Activated CD4-positive, alpha-beta T cell treated with anti-CD3 and anti-CD28 coated beads, Interleukin-2, Interleukin-6, amounts not matched to agents 100 ng/mL and 50 ng/mL, durations not matched to agents 16 hours and 8 hours (primary cell): Measurements from ENCODE around the gene RAB4A.

ENCODE experiments used
- DNase-seq: peaks from one replicate; pipeline ENCODE4 v3.0.0-alpha.2; 2020

Gene RAB4A

DNA sequence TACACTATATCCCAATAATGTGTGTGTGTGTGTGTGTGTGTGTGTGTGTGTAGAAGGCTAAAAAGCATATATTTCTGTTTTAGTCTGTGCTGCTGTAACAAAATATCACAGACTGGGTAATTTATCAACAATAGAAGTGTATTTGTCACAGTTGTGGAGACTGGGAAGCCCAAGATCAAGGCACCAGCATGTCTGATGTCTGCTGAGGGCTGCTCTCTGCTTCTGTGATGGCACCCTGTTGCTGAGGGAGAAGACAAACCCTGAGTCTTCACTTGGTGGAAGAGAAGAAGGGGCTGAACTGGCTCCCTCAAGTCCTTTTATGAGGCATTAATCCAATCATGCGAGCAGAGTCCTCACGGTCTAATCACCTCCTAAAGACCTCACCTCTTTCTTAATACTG is 23.0 kb upstream of the RAB4A start:
- no peak for DNase-seq

DNA sequence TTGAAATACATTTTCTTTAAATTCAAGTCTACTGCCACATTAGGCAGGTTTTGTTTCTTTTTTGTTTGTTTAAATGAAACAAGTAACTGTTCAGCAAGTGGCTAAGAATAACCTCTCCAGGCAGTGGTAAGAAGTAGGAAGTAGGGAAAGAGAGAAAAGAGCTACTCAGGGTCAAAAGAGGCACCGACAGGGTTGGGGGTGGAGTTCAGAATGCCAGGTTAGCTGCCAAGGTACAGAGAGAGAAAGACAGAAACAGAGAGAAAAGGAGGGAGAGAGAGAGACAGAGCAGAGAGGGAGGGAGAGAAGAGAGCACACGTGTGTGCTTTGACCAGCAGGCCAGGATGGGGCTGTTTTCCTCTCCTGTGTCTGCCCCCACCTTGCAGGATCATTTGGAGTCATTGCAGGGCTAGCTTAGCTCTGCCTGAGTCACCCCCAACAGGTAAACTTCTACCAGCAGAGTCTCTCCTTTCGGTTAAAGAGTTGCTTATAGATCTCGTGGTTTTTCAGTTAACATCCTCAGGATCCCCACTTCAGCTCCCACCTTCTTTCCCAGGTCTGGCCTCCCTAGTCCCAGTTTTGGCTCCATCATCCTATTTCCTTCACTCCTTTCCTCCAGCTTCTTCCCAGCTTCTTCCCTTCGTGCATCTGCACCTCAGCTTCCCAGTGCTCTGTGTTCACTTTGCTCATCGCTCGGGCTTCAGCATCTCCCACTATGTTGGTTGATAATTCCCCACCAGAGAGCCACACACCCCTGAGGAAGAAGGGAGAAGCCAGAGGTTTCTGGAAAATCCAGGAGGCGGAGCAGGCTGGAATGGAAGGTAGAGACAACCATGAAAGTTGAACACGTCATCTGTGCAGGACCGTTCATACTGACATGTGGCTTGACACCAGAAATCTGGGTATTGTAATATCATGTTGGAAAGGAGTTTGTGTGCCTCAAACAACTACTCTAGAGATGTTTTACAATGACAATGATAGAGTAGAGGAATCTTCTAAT is 21.8 kb upstream of the RAB4A start:
- DNase-seq = no peak

DNA sequence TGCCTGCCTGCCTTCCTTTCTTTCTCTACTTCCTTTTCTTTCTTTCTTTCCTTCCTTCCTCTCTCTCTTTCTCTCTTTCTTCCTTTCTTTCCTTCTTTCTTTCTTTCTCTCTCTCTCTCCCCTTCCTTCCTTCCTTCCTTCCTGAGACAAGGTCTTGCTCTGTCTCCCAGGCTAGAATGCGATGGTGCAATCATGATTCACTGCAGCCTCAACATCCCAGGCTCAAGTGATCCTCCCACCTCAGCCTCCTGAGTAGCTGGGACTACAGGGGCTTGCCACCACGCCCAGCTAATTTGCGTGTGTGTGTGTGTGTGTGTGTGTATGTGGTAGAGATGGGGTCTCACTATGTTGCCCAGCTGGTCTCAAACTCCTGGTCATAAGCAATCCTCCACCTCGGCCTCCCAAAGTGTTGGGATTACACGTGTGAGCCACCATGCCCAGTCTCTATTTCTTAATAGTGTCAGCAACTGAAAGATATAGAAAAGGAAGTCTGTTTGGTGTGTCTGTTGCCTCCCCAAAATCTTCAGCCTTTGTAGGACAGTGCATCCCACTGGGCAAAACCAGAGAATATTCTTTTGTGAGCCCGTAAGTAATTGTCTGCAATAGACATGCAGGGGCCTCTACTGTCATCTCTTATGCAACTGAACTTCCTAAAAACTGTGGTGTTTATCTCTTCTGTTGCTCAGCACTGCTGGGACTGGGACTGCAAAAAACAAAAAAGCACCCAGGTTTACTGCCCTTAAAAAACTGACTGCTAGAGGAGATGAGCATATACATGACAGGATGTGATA is 20.9 kb upstream of the RAB4A start:
- no peak for DNase-seq

DNA sequence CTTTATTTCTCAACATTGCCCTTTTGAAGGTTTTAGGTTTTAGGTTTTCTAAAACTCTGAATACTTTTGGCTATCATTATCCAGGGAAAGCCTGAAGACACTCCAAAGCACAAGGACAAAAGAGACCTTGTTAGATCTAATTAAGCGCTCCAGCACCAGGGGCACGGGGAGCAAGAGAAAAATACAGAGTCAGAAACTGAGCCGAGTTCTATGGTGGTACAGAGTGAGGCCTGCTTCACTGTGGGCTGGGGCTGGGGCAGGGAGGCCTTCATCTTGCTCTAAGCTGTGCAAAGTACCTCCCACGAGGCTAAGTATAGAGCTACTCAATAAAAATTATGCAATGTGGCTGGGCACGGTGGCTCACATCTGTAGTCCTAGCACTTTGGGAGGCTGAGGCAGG is 19.7 kb upstream of the RAB4A start:
- no peak for DNase-seq

DNA sequence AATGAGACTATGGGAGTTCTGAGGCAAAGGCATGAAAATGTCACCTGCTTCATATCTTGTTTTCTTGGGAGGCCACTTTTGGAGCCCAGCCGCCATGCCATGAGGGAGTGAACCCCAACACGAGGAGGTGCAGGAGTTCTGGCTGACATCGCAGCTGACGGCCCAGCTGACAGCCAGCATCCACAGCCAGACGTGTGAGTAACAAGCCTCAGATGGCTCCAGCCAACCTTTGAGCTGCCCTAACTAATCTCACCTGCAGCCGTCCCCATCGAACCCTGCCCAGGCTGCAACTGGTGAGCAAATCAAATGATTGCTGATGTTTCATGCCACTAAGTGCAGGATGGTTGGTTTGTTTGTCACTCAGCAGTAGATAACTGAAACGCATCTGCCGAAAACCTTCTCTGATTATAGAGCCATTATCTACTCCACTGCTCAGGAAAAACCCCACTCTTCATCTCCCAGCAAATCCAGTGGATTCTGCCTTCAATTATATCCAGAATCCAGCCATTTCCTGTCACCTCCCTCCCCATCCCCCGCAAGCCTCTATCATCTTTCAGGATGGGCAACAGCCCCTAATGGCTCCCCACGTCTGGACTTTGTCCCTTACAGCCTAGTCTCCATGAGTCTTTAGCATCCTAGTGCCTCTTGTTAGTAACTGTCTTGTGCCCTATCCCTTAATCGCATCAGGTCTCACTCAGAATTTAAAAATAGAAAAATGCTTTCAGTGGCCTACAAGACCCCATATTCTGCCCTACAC is 18.5 kb upstream of the RAB4A start:
- no peak for DNase-seq

DNA sequence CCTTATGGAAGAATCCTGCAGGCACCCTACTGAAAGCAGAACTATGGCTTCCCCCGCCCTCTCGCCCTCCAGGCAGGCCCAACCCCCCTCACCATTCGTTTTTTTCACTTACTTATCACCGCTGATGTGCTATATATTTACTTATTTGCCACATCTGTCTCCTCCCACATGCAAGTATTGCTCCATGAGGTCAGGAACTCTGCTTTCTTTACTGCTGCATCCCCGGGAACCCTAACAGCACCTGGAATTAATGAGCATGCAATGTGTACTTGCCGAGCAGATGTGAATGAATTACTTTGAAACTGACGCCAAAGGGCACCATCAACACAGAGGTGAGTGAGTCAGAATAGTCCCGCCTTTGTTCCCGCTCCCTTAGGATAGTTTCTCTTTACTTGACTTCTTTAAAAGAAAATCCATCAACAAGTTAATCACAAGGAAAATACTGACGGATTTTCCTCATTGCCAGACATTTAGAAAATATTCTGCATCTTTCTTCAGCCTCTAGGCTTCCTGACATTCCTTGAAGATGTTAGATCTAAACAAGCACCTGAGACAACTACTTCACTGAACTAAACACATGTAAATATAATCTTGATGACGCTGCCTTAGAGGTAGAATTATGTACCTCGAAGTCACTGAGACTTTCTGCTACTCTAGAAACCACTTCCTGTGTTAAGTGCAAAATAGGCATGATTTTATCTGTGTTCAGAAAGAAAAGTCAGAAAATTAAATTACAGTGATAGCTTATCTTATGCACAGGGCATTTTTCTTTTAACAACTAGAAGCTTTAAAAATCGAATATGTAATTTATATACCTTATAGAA is 17.5 kb upstream of the RAB4A start:
- peak; percentile 60 for DNase-seq

DNA sequence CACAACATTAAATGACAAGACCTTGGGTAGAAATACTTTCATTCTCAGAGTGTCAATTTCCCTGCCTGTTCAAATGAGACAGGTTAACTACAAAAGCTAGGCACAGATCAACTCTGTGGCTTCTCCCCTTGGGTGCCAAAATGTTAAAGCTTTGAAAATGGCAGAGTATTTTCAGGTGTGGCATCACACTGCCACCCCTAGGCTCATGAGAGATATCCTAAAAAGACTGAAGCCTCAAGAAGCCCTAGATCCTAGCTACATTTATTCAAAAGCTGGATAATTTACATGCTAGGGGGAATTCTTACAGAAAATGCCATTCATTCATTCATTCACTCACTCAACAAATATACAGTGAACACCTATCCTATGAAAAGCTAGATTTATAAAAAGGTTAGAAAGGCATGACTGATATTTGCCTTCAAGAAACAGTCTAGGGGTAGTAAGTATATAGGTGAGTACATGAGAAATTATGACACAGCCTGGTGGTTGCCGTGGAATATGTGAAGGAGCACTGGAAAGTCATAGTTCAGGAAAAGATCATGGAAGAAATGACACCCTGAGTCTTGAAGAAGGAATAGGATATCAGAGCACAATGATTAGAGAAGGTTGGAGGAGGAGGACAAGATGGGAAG is 15.9 kb upstream of the RAB4A start:
- no peak for DNase-seq

DNA sequence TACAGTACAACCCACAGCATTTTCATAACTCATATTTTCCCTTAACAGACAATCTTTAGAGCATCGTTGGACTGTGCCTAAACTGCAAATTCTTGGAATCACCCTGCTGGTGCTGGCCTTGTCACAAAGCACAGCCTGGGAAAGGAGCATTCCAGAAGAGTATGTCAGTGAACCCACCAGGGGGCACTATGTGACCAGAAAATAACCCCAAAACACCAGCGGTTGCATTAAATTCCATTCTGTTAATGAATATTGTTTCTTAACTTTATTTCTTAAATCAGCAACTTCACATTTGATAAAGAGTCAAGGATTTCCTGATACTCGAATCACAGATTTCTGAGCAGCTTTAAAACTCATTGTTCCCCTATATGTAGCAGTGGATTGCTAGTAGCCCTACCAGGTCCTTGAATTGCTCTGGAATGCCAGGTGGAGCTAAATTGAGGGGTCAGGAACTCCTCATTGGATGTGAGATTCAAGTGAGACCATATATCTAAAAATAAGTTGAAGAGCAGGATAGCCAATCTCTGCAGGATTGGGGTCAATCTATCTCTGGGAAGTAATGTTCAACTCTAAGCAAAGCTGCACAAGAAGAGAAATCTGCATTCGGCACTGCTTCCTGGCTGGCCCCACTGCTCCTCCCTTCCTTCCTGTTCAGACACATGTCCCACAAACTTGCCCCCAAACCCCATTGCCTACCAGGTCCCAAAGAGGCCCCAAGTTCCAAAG is 12.7 kb upstream of the RAB4A start:
- DNase-seq = peak; percentile 68

DNA sequence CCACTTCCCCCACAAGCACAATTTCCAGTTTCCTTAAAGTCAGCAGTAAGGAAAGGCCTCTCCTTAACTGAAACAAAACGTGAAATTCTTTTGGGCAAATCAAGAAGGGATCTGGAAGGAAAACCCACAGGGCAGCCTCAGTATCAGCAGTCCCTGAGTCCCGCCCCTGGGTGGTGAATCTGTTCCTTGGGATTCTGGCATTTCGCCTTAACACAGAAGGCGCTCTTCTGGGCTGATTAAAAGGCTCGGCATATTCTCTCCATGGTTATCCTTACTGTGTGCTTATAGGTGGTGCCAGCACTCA is 12.2 kb upstream of the RAB4A start:
- no peak for DNase-seq

DNA sequence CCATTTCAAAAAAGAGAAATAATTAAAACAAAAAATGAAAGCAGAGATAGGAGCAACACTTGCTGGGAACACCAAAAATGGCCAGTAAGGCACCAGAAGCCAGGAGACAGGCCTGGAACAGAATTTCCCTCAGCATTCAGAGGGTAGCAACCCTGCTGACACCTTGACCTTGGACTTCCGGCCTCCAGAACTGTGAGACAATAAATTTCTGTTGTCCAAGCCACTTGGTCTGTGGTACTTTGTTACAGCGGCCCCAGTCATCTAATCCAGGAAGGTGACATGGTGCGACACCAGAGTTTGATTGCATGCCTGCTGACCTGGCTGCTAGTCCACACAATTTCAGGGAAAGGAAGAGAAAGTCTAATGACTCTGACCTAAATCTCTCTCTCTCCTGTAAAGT is 10.6 kb upstream of the RAB4A start:
- no peak for DNase-seq

DNA sequence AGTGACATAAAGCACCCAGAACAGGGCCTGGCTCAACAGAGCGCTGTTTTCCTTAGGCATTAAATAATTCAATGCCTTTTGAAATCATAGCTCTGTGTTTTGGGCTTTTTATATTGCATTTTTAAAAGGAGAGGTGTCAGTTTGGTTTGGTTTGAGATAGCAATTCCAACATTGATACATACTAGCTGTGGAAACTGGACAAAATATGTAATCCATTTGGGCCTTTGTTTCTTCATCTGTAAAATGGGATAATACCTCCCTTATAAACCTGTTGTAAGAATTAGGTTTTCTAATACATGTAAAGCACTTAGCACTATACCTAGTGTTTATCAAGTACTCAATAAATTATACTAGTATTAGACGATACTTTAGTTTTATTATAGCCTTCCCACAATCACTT is 8.7 kb upstream of the RAB4A start:
- DNase-seq = no peak

DNA sequence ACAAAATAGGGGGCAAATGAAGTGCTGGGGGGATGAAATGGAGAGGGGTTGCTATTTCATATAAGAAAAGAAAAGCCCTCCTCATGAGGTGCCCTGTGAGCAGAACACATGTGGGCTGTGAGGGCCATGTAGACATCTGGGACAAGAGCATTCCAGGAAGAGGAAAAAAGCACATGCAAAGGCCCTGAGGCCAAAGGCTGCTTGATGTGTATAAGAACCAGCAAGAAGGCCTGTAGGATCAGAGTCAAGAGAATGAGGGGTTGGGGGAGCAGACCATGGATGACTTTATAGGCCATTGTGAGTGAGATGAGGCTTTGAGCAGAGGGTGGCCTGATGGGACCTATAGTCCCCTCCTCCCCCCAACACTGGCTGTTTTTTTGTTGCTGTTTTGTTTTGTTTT is 7.7 kb upstream of the RAB4A start:
- no peak for DNase-seq

DNA sequence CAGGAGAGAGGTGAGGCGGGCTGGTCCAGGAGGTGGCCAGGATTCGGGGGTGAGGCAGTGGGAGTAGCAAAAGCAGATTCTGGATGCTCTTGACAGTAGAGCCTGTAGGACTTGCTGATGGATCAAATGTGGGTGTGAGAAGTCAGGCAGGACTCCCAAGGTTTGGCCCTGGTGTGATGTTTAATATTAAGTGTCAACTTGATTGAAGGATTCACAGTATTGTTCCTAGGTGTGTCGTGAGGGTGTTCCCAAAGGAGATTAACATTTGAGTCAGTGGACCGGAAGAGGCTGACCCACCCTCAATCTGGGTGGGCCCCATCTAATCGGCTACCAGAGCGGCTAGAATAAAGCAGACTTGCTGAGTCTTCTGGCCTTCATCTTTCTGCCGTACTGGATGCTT is 6.8 kb upstream of the RAB4A start:
- DNase-seq = no peak

DNA sequence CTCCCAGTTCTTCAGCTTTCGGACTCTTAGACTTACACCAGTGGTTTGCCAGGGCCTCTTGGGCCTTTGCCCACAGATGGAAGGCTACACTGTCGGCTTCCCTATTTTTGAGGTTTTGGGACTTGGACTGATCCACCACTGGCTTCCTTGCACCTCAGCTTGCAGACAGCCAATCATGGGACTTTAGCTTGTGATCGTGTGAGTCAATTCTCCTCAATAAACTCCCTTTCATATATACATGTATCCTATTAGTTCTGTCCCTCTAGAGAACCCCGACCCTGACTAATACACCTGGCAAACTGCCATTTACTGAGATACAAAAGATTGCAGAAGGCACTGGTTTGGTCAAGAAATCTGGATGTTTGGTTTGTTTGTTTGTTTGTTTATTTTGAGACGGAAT is 6.4 kb upstream of the RAB4A start:
- no peak for DNase-seq

DNA sequence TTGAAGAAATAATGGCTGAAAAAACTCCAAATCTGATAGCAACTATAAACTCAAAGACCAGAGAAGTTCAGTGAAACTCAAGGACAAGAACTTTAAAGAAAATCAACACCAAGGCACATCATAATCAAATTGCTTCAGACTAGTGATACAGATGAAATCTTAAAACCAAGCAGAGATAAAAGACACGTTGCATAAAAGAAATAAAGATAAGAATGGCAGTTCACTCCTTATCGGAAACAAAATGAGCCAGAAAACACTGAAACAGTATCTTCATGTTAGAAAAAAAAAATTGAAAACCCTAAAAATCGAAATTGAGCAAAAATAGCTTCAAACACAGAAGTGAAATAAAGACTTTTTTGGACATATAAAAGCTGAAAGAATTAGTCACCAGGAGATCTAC is 4.6 kb upstream of the RAB4A start:
- DNase-seq = no peak

DNA sequence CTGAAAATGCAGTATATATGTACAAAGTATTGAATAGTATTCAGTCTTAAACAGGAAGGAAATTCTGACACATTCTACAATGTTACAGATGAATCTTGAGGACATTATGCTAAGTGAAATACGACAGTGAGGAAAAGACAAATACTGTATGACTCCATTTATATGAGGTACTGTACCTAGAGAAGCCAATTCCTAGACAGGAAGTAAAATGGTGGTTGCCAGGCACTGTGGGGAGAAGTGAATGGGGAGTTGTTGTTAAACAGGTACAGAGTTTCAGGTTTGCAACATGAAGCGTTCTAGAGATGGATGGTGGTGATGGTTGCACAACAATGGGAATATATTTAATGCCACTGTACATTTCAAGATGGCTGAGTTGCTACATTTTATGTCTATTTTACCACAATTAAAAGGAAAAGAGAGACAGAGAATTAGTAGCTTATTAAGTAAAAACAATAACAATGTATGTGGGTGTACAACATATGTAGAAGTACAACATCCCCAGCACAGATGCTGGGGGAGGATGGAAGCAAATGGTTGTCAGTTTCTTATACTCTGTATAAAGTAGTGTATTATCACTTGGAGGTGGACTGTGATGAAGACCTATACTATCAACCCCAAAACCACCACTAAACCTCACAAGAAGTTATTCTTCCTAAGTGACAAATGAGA is 3.9 kb upstream of the RAB4A start:
- DNase-seq = no peak

DNA sequence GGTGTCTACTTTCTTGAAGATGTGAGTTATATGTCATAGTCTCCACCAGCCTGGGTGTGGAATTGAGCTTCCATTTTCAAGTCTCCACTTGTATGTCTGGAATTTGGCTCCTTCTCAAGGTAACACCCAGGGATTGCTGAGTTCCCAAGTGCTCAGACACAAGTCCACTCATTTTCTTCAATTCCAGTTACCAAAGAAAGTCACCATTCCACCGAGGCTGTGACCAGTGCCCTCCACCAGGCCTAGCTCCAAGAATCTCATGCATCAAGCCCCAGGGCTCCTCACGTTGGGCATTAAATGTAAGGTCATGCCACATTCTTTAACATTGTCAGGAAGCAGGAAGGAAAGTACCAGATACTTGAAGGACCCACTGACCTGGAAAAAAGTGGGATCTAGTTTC is 2.4 kb upstream of the RAB4A start:
- DNase-seq = no peak

DNA sequence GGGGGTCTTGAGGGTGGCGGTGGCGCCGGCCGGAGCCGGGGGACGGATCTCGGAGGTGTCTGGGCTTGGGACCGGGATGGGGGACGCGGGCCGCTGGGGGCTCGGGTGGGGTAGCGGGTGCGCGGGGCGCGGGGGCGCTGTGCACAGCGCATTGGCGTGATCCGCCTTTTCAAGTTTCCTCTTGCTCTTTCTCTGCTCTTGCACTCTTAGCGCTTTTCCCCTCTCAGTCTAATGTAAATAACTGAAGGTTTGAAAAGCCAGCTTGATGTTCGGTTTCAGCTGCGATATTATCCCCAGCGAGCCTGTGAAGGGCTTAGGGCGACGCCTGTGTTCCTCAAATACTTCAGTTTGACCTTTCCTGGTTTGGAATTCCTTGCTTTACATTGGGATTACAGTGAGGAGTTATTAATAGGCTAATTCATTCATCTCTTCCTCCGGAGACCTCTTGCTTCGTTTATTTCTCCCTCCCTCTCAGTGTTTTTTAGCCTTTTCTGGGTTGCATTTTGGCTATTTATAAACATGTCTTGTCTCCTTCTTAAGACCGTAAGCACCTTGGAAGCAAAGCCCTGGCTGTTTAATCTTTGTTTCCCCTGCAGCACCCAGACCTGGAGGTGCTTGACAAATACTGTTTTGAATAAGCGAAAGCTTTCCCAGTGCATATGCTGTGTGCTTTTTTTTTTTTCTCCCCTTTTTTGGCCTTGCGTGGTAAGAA is 693 bp downstream of the RAB4A start:
- peak; percentile 48 for DNase-seq

DNA sequence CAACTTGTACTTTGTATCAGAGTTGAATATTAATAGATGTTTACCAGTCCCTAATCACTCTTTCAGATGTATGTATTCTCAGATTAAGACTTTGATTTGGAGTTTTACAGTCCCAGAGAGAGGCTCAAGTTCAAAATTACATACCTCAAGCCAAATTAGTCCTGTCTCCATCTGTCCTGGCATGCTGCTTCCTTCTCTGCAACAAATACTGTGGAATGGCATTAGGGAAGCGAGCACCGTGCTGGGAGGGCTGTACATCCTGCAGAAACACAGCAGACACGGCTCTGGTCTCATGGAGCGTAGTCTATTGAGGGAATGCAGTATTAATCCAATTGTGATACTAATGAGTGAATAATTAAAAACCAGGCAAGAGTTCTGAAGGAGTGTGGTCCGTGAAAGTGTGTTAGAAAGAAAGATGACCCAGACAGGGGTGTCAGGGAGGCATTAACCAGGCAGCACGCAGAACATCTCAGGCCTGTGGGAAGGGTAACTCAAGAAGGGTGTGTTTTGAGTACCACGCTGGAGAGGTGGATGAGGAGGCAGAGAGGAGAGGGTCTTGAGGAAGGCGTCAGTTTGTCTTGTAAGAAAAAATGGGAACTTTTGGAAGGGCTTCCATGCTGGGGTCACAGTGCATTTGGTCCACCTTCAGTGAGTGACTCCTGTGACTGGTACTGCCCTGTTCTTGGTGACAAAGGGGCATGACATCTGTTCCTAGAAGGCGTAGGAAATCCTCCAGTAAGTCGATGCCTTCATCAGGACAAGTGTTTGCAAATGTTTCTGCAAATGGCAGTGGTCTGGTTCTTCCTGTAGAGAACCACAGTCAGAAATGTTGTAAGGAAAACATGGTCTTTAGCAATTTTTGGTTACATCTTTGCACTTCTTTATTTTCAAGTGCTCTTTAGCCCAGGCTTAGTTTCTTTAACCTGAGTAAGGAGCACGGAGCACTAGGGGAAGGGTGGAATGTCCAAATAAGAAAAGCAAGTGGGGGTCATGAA is 1.6 kb downstream of the RAB4A start:
- DNase-seq = no peak
